K562 (cell line): Measurements from ENCODE around the gene FANCC. TPM values are rescaled to one million over a fixed set of nuclear protein-coding genes. Genes with fewer than 3 reads are reported as not detected.
A peak's percentile ranks its signal among the peaks of the same experiment; 100 is the strongest.

Experiments used
- ATAC-seq: fragments of 200-7000 bp; cut with Tn5 transposase; 3 replicates; pipeline ENCODE4 v1.9.1; 2020; ENCODE audit warnings: moderate library complexity
- BruUV-seq: library from RNA; stranded (reverse); fragments of 400-500 nt; replicated peaks from 2 replicates; lab custom pipeline; 2021; lab: Mats Ljungman, UMichigan
- CTCF ChIA-PET: fragments of 300-600 bp; formaldehyde crosslinking; extraction: SDS; loops from one replicate; lab custom pipeline; 2021; ENCODE audit warnings: low intra/inter-chr PET ratio; lab: Yijun Ruan, JAX
- POLR2A ChIA-PET: fragments of 300-600, 350-650 bp; sonication (Branson Sonifier 250); formaldehyde crosslinking; extraction: SDS; loops from one replicate; lab custom pipeline; 2021; ENCODE audit warnings: antibody characterized with exemption, inconsistent platforms; lab: Yijun Ruan, JAX
- DNase-seq, 4 experiments: peaks; one replicate each; pipeline versions ENCODE4 v3.0.0 to v3.0.0-alpha.2; 2011 to 2018; ENCODE audit warnings: low spot score in 3 of 4, mixed read lengths in 3 of 4; ENCODE audit errors: extremely low read depth in 1 of 4
- FAIRE-seq: peaks from 2 replicates; lab custom pipeline; 2011; peaks lifted over from hg19 to GRCh38; lab: Jason Lieb, UNC
- H2AFZ ChIP-seq: 2 replicates; pipeline ENCODE4 v1.6.0; 2011; ENCODE audit warnings: low read depth, low read length, control low read depth, inconsistent platforms
- H3K27ac ChIP-seq: fragments of 200-600 bp; 3 replicates; pipeline ENCODE4 v1.8.0; 2011; ENCODE audit warnings: low read depth, mild to moderate bottlenecking, control low read depth, inconsistent platforms, low read length, moderate library complexity, mixed read lengths; ENCODE audit errors: extremely low read depth
- H3K27me3 ChIP-seq, 2 experiments: fragments of 300-600 bp in 1 of 2; 2 replicates in 1 of 2; 3 replicates in 1 of 2; pipeline versions ENCODE4 v1.6.0 to v1.8.0; 2011; ENCODE audit warnings: inconsistent platforms in 2 of 2, low read length in 2 of 2, mild to moderate bottlenecking in 1 of 2, mixed read lengths in 1 of 2, moderate library complexity in 1 of 2; ENCODE audit not compliant: control insufficient read depth in 2 of 2, insufficient read depth in 2 of 2
- H3K36me3 ChIP-seq: fragments of 300-600 bp; 3 replicates; pipeline ENCODE4 v1.8.0; 2011; ENCODE audit warnings: mild to moderate bottlenecking, low read length, inconsistent platforms; ENCODE audit not compliant: control insufficient read depth, insufficient read depth
- H3K4me1 ChIP-seq, 2 experiments: fragments of 200-600 bp in 1 of 2; replicated peaks in 1 of 2; 2 replicates in 1 of 2; 3 replicates in 1 of 2; pipeline versions ENCODE4 v1.5.1 to v1.8.0; 2011; ENCODE audit warnings: inconsistent platforms in 2 of 2, low read length in 2 of 2, mild to moderate bottlenecking in 1 of 2, mixed read lengths in 1 of 2, moderate library complexity in 1 of 2; ENCODE audit not compliant: control insufficient read depth in 2 of 2, insufficient read depth in 2 of 2
- H3K4me2 ChIP-seq: 2 replicates; pipeline ENCODE4 v1.6.1; 2011; ENCODE audit warnings: low read length, control low read depth, inconsistent platforms, mixed read lengths; ENCODE audit not compliant: insufficient read depth
- H3K4me3 ChIP-seq: fragments of 200-600 bp; sonication (generic), shearing (Covaris generic); 2 replicates; pipeline ENCODE4 v1.5.1; 2016; ENCODE audit warnings: control low read depth, inconsistent platforms
- H3K79me2 ChIP-seq: fragments of 200-600 bp; 3 replicates; pipeline ENCODE4 v1.8.0; 2011; ENCODE audit warnings: low read length, inconsistent platforms; ENCODE audit not compliant: control insufficient read depth, insufficient read depth
- H3K9ac ChIP-seq, 2 experiments: 2 replicates each; pipeline versions ENCODE4 v1.6.0 to v1.6.1; 2011; ENCODE audit warnings: low read depth in 2 of 2, low read length in 2 of 2, control low read depth in 1 of 2, inconsistent platforms in 1 of 2, mild to moderate bottlenecking in 1 of 2, mixed read lengths in 1 of 2; ENCODE audit not compliant: insufficient read depth in 1 of 2
- H3K9me1 ChIP-seq: one replicate; pipeline ENCODE4 v1.6.0; 2011; ENCODE audit warnings: inconsistent platforms, mild to moderate bottlenecking, low read length, moderate library complexity; ENCODE audit not compliant: control insufficient read depth, insufficient read depth
- H3K9me3 ChIP-seq: replicated peaks from 2 replicates; pipeline ENCODE4 v1.5.1; 2011; ENCODE audit warnings: low read depth, low read length, inconsistent platforms; ENCODE audit not compliant: control insufficient read depth, insufficient read depth
- H4K20me1 ChIP-seq: replicated peaks from 2 replicates; pipeline ENCODE4 v1.6.1; 2011; ENCODE audit warnings: low read length, inconsistent platforms, mixed read lengths; ENCODE audit not compliant: control insufficient read depth, insufficient read depth
- CBX5 ChIP-seq: IDR thresholded peaks from 2 replicates; pipeline ENCODE4 v1.6.1; 2014; ENCODE audit warnings: low read depth, borderline replicate concordance
- E2F3 ChIP-seq: fragments of 250-450 bp; sonication (Bioruptor Pico); IDR thresholded peaks from 2 replicates; pipeline ENCODE4 v1.4.0; 2020; ENCODE audit warnings: mild to moderate bottlenecking
- ETV6 ChIP-seq, 3 experiments: fragments of 150-350 bp in 1 of 3; sonication (generic) in 1 of 3; formaldehyde crosslinking in 1 of 3; IDR thresholded peaks; 2 replicates each; pipeline versions ENCODE4 v1.6.1 to v1.8.0; 2014 to 2022; ENCODE audit warnings: borderline replicate concordance in 2 of 3, low read depth in 2 of 3, antibody characterized with exemption in 1 of 3, low read length in 1 of 3, mild to moderate bottlenecking in 1 of 3, missing genetic modification reagents in 1 of 3
- EWSR1 ChIP-seq: fragments of 450-650 bp; IDR thresholded peaks from 2 replicates; pipeline ENCODE4 v1.6.1; 2018; ENCODE audit warnings: borderline replicate concordance, mild to moderate bottlenecking, low read depth, moderate library complexity; ENCODE audit not compliant: partially characterized antibody
- HCFC1 ChIP-seq: IDR thresholded peaks from 2 replicates; pipeline ENCODE4 v1.6.1; 2012; ENCODE audit warnings: low read depth, low read length, improper control_type of control experiment
- ILF3 ChIP-seq: fragments of 450-650 bp; IDR thresholded peaks from 2 replicates; pipeline ENCODE4 v1.6.1; 2018; ENCODE audit warnings: antibody characterized with exemption, mild to moderate bottlenecking, moderate library complexity, borderline replicate concordance
- KDM1A ChIP-seq, 2 experiments: fragments of 450-650 bp; IDR thresholded peaks; 2 replicates each; pipeline ENCODE4 v1.6.1; 2016; ENCODE audit warnings: mild to moderate bottlenecking in 2 of 2
- MEIS2 ChIP-seq: fragments of 450-650 bp; IDR thresholded peaks from 2 replicates; pipeline ENCODE4 v1.6.1; 2014; ENCODE audit warnings: mild to moderate bottlenecking; ENCODE audit not compliant: partially characterized antibody
- MLLT1 ChIP-seq, 2 experiments: fragments of 450-650 bp; IDR thresholded peaks; 2 replicates each; pipeline ENCODE4 v1.6.1; 2016
- NFATC3 ChIP-seq: fragments of 450-650 bp; IDR thresholded peaks from 2 replicates; pipeline ENCODE4 v1.6.1; 2017; ENCODE audit warnings: mild to moderate bottlenecking
- PKNOX1 ChIP-seq: fragments of 450-650 bp; IDR thresholded peaks from 2 replicates; pipeline ENCODE4 v1.6.1; 2016
- POLR2AphosphoS2 ChIP-seq: IDR thresholded peaks from 2 replicates; pipeline ENCODE4 v1.6.1; 2012; ENCODE audit warnings: low read length, improper control_type of control experiment
- ZNF146 ChIP-seq: IDR thresholded peaks from one replicate; pipeline ENCODE4 v1.6.1; 2018; ENCODE audit warnings: missing compliant biosample characterization; ENCODE audit not compliant: unreplicated experiment
- ZNF561 ChIP-seq: fragments of 450-650 bp; formaldehyde crosslinking; conservative IDR thresholded peaks from 2 replicates; pipeline ENCODE4 v1.4.0; 2020; ENCODE audit warnings: mild to moderate bottlenecking, moderate library complexity
- ZNF57 ChIP-seq: fragments of 450-650 bp; formaldehyde crosslinking; IDR thresholded peaks from 2 replicates; pipeline ENCODE4 v1.4.0; 2020; ENCODE audit warnings: mild to moderate bottlenecking, moderate library complexity
- WGBS: fragments of 100-300 bp; shearing (Covaris generic); methylation state at CpG from one replicate; pipeline ENCODE4 v1.1.6; 2016; ENCODE audit warnings: low coverage, mixed read lengths; ENCODE audit not compliant: insufficient coverage; ENCODE audit errors: missing lambda C conversion rate; 5-methylcytosine and 5-hydroxymethylcytosine counted together
- in situ Hi-C: fragments of 300-500 bp; cut with MboI; formaldehyde crosslinking; loops from 4 replicates; pipeline ENCODE4 v1.15.0; 2018; ENCODE audit warnings: inconsistent platforms, mixed read lengths
- intact Hi-C: fragments of 100-400 bp; cut with micrococcal nuclease; formaldehyde crosslinking; loops from 2 replicates; pipeline ENCODE4 v1.14.2; 2022
- polyA plus RNA-seq, 8 experiments: library from polyadenylated mRNA; depleted of rRNA in 4 of 8; stranded (reverse) in 5 of 8; unstranded in 3 of 8; fragments of >200 nt; fragmentation: Nextera tagmentation in 2 of 8; fragmentation: Illumina TruSeq in 1 of 8; extraction: Ambion mirVana in 2 of 8; extraction: Trizol in 1 of 8; gene quantifications; 2 replicates each; pipeline versions ENCODE4 v1.2.1 to v1.2.3, GENCODE V29; 2011 to 2014; ENCODE audit warnings: inconsistent platforms in 1 of 8, missing spikeins in 1 of 8
- total RNA-seq, 7 experiments: library from RNA; depleted of rRNA in 6 of 7; stranded (reverse); fragments of >200 nt in 6 of 7; fragmentation: Illumina TruSeq in 2 of 7; extraction: Trizol in 2 of 7; gene quantifications; 2 replicates each; pipeline versions ENCODE4 v1.2.1 to v1.2.3, GENCODE V29; 2011 to 2021; ENCODE audit warnings: low replicate concordance in 1 of 7

FANCC gene
- total and polyA plus RNA-seq, 9 of the 15 experiments (the other 6 are each of a cell fraction or from before 2014, with no cell fraction given) = 4.6 to 18.4 (median 14.2) TPM

- ATAC-seq (no peak), FAIRE-seq (no peak), DNase-seq (no peak)
- H3K9me1 ChIP-seq = no peaks in the 10 kb centered on the region
- no peaks in the 10 kb centered on the region for H3K9me3 ChIP-seq
- whole genome bisulfite sequencing = 17% methylated on average over 3 of the region's 3 CpGs
- H3K4me1 ChIP-seq = peaks cover 12 to 14% of the 10 kb centered on the region in 2 experiments; a peak in 4 of 5 replicates
- H4K20me1 ChIP-seq = no peaks in the 10 kb centered on the region; the same call in 1 of the 2 replicates
- no peaks in the 10 kb centered on the region for H3K27me3 ChIP-seq
- H3K4me3 ChIP-seq = no peak overlapping the region
- H3K27ac ChIP-seq = no peak overlapping the region
- peaks cover 48% of the 10 kb centered on the region for H3K79me2 ChIP-seq
- CTCF ChIA-PET = no interaction called here
- no TSS peak for BruUV-seq
- in situ Hi-C loops = no loop called here
- H3K36me3 ChIP-seq = no peaks in the 10 kb centered on the region
- intact Hi-C loops = no loop called here
- TF ChIP-seq ZNF57 (CRISPR knock-in tag) = no peak
- peak; percentile 39 for TF ChIP-seq MEIS2
- TF ChIP-seq CBX5 = no peak
- 0 out of 2 replicates have a peak, but pooled peaks have one; percentile 7 for TF ChIP-seq PKNOX1
- peak in 1 of 2 experiments; percentile 20; a peak in 1 of 4 replicates for TF ChIP-seq KDM1A (IDR thresholded peaks at IDR 0.05)
- POLR2A ChIA-PET = no interaction called here
- no peak overlapping the region for H3K4me2 ChIP-seq
- H3K9ac ChIP-seq = no peak overlapping the region
- no peak overlapping the region for H2AFZ ChIP-seq
Measured at GRCh38 chr9:95311961-95312360, 5.5 kb downstream of the FANCC start.

GRCh38 chr9:95307538-95307937, 10.0 kb downstream of the FANCC start:
- peaks cover 15% of the 10 kb centered on the region; the same call in 1 of the 3 replicates for H3K79me2 ChIP-seq
- no peak for TF ChIP-seq ZNF146 (CRISPR knock-in tag)
- no peak for TF ChIP-seq POLR2AphosphoS2
- TF ChIP-seq ETV6 (IDR thresholded peaks at IDR 0.05; ENCODE audit: borderline replicate concordance in 1 of 2, low read depth in 2 of 2, low read length in 1 of 2) = no peak
- TF ChIP-seq ETV6 (CRISPR knock-in tag; IDR thresholded peaks at IDR 0.05; ENCODE audit: borderline replicate concordance) = no peak
- TF ChIP-seq ZNF561 (CRISPR knock-in tag) = no peak
- peak in 1 of 2 experiments; percentile 45; a peak in 1 of 4 replicates for TF ChIP-seq MLLT1 (IDR thresholded peaks at IDR 0.05)
- TF ChIP-seq ILF3 = no peak
- TF ChIP-seq HCFC1 = no peak
- no peak for TF ChIP-seq EWSR1
- TF ChIP-seq NFATC3 = no peak
- no peak for TF ChIP-seq E2F3 (CRISPR knock-in tag)

More at GRCh38 chr9:95307538-95307937, 10.0 kb downstream of the FANCC start:
- DNase-seq = peak in 2 of 4 experiments; percentile 34 to 48
- no peak overlapping the region for H3K9ac ChIP-seq
- no peak overlapping the region for H2AFZ ChIP-seq
- no peaks in the 10 kb centered on the region for H3K9me1 ChIP-seq
- CTCF ChIA-PET = interaction anchor here (0.6 kb wide), 1 partner anchor 9 kb away, joined by 3 read pairs; no protein-coding TSS in a partner anchor
- no peaks in the 10 kb centered on the region; the same call in 1 of the 2 replicates for H4K20me1 ChIP-seq
- FAIRE-seq = peak; percentile 11
- H3K9me3 ChIP-seq = no peaks in the 10 kb centered on the region
- no peak overlapping the region for H3K27ac ChIP-seq
- in situ Hi-C loops (no loop called here), intact Hi-C loops (no loop called here)
- no TSS peak for BruUV-seq
- no peak overlapping the region for H3K4me3 ChIP-seq
- H3K27me3 ChIP-seq = no peaks in the 10 kb centered on the region
- POLR2A ChIA-PET = interaction anchor here (0.7 to 1.0 kb wide), 2 partner anchors 9 to 72 kb away, joined by 3 read pairs; no protein-coding TSS in a partner anchor
- peak; percentile 83 for ATAC-seq
- peaks cover 3 to 6% of the 10 kb centered on the region in 2 experiments; a peak in 3 of 5 replicates for H3K4me1 ChIP-seq
- no peak overlapping the region for H3K4me2 ChIP-seq
- no peaks in the 10 kb centered on the region for H3K36me3 ChIP-seq
